ENCODE data around the gene PPP2R1B. TPM values are rescaled to one million over a fixed set of nuclear protein-coding genes. Genes with fewer than 3 reads are reported as not detected.

PPP2R1B gene
- total and polyA plus RNA-seq, 8 donors = 26.4 to 31.5 (median 29.4) TPM

GRCh38 chr11:111764621-111765020 lies 1.6 kb downstream of the PPP2R1B start:
- Histone ChIP-seq H3K27ac (no peak overlapping the region), H3K27me3 (no peaks in the 10 kb centered on the region), H3K4me3 (peak overlapping the region; percentile 82 to 99), H3K4me1 (peaks cover 13 to 32% of the 10 kb centered on the region in 2 donors), H3K9me3 (no peaks in the 10 kb centered on the region), H3K36me3 (peaks cover 0 to 38% of the 10 kb centered on the region in 2 donors)
- DNase-seq (no peak), ATAC-seq (no peak)
- no peak for TF ChIP-seq CTCF (IDR thresholded peaks at IDR 0.05)
- intact Hi-C loops (cut with DNase I) = no loop called here

- Histone ChIP-seq H3K4me3 (no peak overlapping the region), H3K36me3 (peaks cover 0 to 53% of the 10 kb centered on the region in 2 donors), H3K27ac (no peak overlapping the region), H3K27me3 (no peaks in the 10 kb centered on the region), H3K9me3 (no peaks in the 10 kb centered on the region), H3K4me1 (peaks cover 13 to 32% of the 10 kb centered on the region in 2 donors)
- DNase-seq (no peak), ATAC-seq (no peak)
- intact Hi-C loops (cut with DNase I) = no loop called here
- no peak for TF ChIP-seq CTCF (IDR thresholded peaks at IDR 0.05)
Measured at GRCh38 chr11:111762981-111763643, 3.1 kb downstream of the PPP2R1B start.

- no peak overlapping the region for H3K4me3 ChIP-seq
- DNase-seq (no peak), ATAC-seq (no peak)
- H3K4me1 ChIP-seq = peaks cover 13 to 32% of the 10 kb centered on the region in 2 donors
- no peak for TF ChIP-seq CTCF (IDR thresholded peaks at IDR 0.05)
- no peaks in the 10 kb centered on the region for H3K27me3 ChIP-seq
- no peak overlapping the region for H3K27ac ChIP-seq
- intact Hi-C loops (cut with DNase I) = no loop called here
- no peaks in the 10 kb centered on the region for H3K9me3 ChIP-seq
- H3K36me3 ChIP-seq = peaks cover 0 to 59% of the 10 kb centered on the region in 2 donors
Measured at GRCh38 chr11:111762526-111762925, 3.7 kb downstream of the PPP2R1B start.

- Histone ChIP-seq H3K4me1 (peaks cover 4 to 24% of the 10 kb centered on the region in 2 donors), H3K9me3 (no peaks in the 10 kb centered on the region), H3K27ac (no peak overlapping the region), H3K36me3 (peaks cover 0 to 70% of the 10 kb centered on the region in 2 donors), H3K27me3 (no peaks in the 10 kb centered on the region), H3K4me3 (no peak overlapping the region)
- DNase-seq (peak in 1 of 4 donors; percentile 43), ATAC-seq (no peak)
- no peak for TF ChIP-seq CTCF (IDR thresholded peaks at IDR 0.05)
- intact Hi-C loops (cut with DNase I) = no loop called here
Measured at GRCh38 chr11:111761036-111761435, 5.2 kb downstream of the PPP2R1B start.

- Histone ChIP-seq H3K4me3 (no peak overlapping the region), H3K36me3 (peaks cover 0 to 79% of the 10 kb centered on the region in 2 donors), H3K9me3 (no peaks in the 10 kb centered on the region), H3K27me3 (no peaks in the 10 kb centered on the region), H3K4me1 (peaks cover 0 to 19% of the 10 kb centered on the region in 2 donors), H3K27ac (no peak overlapping the region)
- no peak for TF ChIP-seq CTCF (IDR thresholded peaks at IDR 0.05)
- intact Hi-C loops (cut with DNase I) = no loop called here
- DNase-seq = no peak
- ATAC-seq = no peak
Measured at GRCh38 chr11:111759778-111760407, 6.3 kb downstream of the PPP2R1B start.
